Measurements from ENCODE around the gene GPSM1.
"Not testable (repeated sequence)": the region's sequence is repeated elsewhere in the genome, so short reads cannot be mapped to it uniquely, and the experiment has no call there.

Gene GPSM1

DNA sequence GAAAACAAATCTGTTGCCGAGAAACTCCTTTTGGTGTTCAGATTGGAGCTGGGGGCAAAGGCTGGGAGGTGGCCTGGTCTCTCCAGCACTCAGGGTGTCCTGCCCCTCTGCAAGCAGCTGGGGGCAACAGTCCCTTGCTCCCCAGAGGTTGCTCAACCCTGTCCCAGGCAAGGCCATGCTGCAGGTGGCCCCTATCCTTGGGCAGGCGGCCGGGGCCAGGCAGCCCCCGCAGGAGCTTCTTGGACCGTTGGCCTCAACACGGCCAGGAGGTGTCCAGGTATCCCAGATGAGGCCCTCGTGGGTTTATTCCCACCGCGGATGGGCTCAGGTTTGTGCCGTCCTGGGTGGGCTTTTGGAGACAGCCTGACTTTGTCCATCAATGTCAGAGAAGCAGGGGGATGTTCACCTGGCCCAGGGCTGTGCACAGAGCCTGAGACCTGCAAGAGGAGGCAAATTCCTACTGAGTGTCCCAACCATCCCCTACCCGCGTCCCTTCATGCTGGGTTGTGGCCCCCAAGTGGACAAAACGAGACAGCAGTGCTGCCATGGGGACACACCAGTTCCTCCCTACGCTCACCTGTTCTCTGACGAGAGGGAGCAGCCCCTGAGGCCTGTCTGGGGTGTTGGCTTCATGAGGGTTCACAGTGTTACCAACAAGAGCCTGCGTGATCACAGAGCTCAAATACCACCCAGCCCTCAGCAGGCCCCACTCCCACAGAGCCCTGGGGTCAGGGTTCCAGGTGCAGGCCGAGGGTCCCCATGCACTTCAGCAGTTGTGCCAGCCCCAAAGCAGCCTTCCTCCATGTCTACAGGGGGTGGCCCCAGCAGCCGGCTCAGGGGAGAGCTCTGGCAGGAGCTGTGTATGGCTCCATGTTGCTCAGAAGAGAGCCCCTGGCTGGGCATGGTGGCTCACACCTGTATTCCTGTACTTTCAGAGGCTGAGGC is 14.0 kb upstream of the GPSM1 start:
- no peak for DNase-seq (ENCODE audit: low read depth, low spot score)

DNA sequence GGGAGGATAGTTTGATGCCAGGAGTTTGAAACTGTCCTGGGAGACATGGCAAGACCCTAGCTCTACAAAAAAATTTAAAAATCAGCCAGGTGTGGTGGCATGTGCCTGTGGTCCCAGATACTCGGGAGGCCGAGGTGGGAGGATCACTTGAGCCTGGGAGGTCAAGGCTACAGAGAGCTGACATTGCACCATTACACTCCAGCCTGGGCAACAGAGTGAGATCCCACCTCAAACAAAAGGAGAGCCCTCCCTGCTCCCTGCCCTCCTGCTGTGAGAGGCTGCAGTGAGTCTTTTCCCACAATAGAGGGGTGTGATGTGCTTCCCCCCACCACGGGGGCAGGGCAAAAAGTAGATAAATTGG is 13.3 kb upstream of the GPSM1 start:
- H3K4me3 ChIP-seq (ENCODE audit: low read length): no peak overlapping the region
- DNase-seq (ENCODE audit: low read depth, low spot score): no peak

More for the DNA sequence above, 14.0 kb upstream of the GPSM1 start:
- no peak overlapping the region for H3K4me3 ChIP-seq (ENCODE audit: low read length)

DNA sequence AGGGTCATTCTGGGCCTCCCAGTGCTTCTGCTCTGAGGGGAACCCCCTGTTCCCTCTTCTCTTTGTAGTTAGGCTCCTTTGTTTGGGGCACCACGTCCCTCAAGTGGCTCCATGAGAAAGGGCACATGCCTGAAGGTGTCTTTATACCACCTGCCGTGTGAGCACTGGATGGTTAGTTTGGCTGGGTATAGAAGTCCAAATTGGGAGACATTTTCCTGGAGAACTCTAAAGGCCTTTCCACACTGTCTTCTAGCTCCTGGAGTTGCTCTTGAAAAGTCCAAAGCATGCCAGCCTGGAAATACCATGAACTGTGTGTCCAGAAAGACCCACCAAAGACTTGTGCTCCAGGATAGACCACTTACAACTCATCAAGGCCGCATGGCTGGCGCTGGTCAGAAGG is 12.4 kb upstream of the GPSM1 start:
- no peak for DNase-seq (ENCODE audit: low read depth, low spot score)

DNA sequence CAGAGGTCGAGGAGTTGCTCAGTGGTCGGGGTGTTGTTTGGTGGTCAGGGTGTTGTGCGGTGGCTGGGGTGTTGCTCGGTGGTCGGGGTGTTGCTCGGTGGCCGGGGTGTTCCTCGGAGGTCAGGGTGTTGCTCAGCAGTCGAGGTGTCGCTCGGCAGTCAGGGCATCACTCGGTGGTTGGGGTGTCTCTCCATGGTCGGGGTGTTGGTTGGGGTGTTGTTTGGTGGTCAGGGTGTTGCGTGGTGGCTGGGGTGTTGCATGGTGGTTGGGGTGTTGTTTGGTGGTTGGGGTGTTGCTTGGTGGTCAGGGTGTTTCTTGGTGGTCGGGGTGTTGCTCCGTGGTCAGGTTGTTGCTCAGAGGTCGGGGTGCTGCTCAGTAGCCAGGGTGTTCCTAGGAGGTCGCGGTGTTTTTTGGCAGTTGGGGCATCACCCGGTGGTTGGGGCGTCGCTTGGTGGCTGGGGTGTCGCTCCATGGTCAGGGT is 11.0 kb upstream of the GPSM1 start:
- DNase-seq (ENCODE audit: low read depth, low spot score): no peak
- H3K4me3 ChIP-seq (ENCODE audit: low read length): no peak overlapping the region

More for the DNA sequence above, 12.4 kb upstream of the GPSM1 start:
- H3K4me3 ChIP-seq (ENCODE audit: low read length): no peak overlapping the region

DNA sequence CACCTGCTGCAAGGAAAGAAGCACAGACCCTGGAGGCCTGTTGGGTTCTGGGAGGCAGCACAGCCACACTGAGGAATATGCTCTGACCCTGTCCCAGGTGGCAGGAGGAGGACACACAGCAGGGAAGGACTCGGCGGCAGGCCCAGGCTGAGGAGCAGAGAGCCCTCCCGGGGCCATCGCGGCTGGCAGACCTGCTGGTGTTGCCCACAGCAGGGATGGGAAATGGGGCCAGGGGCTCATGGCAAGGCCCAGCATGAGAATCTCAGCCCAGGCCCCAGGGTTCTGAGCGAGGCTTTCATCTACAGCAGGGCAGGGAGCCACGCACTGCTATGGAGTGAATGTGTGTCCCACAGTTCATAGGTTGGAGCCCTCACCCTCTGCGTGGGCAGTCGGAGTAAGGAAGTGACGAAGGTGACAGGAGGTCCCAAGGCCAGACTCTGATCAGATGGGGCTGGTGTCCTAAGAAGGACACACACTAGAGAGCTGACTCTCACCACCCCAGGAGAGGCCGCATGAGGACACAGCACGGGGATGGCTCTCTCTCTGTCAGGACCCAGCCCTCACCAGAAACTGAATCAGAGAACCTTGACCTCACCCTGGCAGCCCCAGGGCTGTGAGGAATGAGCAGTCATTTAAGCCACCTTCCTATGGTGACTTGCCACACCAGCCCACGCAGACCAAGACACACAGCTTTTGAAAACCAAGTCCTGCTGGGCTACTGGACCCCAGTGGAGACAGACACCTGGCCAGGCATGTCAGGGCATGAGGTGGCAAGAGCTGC is 10.3 kb upstream of the GPSM1 start:
- DNase-seq (ENCODE audit: low read depth, low spot score): no peak
- no peak overlapping the region for H3K4me3 ChIP-seq (ENCODE audit: low read length)

DNA sequence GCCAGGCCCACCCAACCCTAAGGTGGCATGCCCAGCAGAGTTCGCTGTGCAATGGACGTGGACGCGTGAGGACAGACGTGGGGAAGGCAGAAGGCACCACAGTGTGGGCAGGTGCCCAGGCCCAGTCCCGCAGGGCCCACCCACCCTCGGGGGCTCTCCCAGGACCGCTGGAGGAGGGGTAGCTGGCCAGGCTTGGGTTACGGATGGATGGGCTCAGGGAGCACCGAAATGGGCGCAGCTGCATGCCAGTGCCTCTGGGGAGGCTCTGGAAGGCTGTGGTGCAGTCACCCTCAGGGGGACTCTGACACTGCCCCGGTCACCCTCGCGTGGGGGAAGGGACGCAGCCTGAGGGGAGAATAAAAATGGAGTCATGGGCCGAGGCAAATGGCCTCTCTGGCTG is 9.6 kb upstream of the GPSM1 start:
- DNase-seq (ENCODE audit: low read depth, low spot score): no peak
- no peak overlapping the region for H3K4me3 ChIP-seq (ENCODE audit: low read length)

DNA sequence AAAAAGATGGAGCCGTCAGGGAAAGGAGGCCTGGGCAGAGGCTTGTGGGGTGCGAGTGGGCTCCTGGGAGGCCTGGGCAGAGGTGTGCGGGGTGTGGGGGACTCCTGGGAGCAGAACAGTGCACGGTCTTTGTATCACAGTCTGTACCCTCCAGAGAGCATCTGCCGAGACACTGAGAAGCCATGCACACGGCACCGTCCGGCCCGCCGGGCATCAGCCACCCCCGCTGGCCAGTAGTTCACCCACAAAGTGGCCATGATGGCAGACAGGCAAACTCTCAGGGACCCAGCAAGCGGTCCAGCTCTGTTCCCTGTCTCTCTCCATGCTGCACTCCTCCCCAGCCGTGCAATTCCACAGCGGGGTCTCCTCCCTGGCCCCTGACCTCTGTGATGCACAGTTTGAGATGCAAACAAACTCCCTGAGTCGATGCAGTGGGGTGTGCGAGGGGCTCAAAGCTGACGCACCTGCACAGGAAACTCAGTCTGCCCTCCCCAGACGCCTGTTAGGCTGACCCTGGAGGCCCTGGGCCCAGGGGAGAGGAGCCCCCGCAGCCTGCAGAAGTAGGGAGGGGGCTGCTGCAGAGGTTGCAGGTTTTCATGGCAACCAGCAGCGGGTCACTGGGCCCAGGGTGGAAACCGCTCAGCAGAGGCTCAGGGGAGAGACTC is 9.1 kb upstream of the GPSM1 start:
- no peak for DNase-seq (ENCODE audit: low read depth, low spot score)
- no peak overlapping the region for H3K4me3 ChIP-seq (ENCODE audit: low read length)

DNA sequence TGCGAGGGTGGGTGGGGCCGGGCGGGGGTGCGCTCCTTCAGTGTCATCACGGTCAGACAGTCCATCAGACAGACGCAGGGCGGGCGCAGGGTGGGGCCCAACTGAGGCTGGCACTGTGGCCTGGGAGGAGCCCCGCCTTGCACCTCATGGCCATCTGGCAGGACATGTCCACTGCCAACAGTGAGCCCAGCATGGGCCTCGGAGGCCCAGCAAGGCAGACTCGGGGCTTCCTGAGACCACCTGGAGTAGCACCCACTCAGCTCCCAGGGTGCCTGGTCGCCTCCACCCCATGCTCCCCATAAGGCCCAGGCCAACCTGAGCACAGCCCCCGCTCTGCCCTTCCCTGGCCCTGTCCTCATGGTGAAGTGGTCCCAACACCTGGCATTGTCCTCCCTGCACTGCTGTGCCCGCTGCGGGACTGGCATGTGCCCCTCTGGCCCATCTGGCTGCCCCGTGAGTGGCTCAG is 8.5 kb upstream of the GPSM1 start:
- H3K4me3 ChIP-seq (ENCODE audit: low read length): no peak overlapping the region
- no peak for DNase-seq (ENCODE audit: low read depth, low spot score)

DNA sequence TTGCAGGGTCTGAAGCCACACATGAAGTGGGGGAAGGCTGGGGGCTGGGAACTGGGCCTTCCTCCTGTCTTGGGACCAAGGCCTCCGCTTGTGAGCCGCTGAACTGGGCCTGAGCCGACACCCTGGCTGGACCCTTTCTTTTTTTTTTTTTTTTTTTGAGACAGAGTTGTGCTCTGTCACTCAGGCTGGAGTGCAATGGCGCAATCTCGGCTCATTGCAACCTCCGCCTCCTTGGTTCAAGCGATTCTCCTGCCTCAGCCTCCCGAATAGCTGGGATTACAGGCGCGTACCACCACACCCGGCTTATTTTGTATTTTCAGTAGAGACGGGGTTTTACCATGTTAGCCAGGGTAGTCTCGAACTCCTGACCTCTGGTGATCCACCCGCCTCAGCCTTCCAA is 8.1 kb upstream of the GPSM1 start:
- H3K4me3 ChIP-seq (ENCODE audit: low read length); DNase-seq (ENCODE audit: low read depth, low spot score): not testable (repeated sequence)

DNA sequence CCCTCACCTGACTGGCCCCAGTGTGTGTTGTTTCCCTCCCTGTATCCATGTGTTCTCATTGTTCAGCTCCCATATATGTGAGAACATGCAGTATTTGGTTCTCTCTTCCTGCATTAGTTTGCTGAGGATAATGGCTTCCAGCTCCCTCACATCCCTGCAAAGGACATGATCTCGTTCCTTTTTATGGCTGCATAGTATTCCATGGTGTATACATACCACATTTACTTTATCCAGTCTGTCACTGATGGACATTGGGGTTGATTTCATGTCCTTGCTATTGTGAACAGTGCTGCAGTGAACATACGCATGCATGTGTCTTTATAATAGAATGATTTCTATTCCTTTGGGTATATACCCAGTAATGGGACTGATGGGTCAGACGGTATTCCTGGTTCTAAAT is 7.4 kb upstream of the GPSM1 start:
- H3K4me3 ChIP-seq (ENCODE audit: low read length); DNase-seq (ENCODE audit: low read depth, low spot score): not testable (repeated sequence)

DNA sequence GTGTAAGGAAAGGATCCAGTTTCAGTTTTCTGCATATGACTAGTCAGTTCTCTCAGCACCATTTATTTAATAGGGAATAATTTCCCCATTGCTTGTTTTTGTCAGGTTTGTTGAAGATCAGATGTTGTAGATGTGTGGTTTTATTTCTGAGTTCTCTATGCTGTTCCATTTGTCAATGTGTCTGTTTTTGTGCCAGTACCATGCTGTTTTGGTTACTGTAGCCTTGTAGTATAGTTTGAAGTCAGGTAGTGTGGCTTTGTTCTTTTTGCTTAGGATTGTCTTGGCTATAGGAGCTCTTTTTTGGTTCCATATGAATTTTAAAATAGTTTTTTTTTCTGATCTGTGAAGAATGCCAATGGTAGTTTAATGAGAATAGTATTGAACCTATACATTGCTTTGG is 6.4 kb upstream of the GPSM1 start:
- DNase-seq (ENCODE audit: low read depth, low spot score); H3K4me3 ChIP-seq (ENCODE audit: low read length): not testable (repeated sequence)

DNA sequence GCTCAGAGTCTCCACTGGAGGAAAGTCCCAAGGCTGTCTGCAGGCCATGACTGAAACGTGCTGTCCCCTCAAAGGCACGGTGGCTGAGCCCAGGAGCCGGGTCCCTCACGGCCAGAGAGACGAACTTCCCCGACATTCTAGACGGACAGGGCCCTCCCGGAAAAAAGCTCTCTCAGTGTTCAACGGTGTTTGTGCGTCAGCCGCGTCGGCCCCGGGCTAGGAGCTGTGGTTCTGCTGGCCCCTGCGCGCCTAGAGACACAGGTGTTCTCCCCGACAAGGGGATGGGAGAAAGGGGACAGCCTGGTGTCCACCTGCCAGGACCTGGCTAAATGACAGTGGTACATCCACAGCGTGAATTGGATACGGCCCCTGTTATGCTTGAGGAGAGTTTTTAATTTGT is 5.8 kb upstream of the GPSM1 start:
- DNase-seq (ENCODE audit: low read depth, low spot score): no peak
- H3K4me3 ChIP-seq (ENCODE audit: low read length): no peak overlapping the region

DNA sequence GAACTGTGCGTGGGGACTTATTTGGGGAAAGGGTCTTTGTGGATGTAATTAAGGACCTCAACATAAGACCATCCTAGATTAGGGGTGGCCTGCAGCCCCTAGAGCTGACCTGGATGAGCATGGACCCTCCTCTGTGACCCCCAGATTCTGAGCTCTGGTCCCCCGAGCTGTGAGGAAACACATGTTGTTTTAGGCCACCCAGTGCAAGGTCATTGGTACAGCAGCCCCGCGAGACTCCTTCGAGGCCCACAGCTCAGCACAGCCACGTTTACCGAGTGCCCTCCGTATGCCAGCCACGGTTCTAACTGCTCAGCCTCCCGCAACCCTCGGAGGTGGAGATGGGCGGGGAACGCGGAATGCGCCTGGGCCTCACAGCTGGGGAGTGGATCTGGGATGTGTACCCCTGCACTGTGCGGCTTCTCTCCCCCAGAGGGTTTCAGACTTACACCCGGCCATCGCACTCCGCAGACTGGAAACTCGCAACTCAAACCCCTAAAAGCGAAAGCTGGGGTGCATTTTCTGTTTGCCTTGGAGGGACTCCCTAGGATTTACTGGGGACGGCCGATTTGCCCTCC is 4.5 kb upstream of the GPSM1 start:
- H3K4me3 ChIP-seq (ENCODE audit: low read length): no peak overlapping the region
- no peak for DNase-seq (ENCODE audit: low read depth, low spot score)

DNA sequence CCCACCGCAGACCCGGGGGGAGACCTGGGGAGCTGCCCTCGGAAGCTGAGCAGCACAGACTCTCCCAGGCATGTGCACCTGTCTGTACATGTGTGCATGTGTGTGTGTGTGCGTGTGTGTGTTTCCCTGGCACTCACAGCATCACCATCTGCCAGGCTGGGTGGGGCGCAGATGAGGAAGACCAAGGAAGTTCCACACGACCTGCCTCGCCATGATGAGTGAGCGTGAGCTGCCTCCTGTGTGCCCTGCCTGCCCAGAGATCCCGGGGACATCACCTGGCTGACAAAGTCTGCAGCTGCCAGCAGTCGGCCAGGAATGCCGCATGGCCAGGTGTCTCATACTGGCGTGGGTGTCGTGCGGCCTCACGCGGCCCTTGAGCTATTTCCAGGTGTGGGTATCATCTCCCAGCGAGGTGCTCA is 4.0 kb upstream of the GPSM1 start:
- no peak for DNase-seq (ENCODE audit: low read depth, low spot score)
- H3K4me3 ChIP-seq (ENCODE audit: low read length): no peak overlapping the region

DNA sequence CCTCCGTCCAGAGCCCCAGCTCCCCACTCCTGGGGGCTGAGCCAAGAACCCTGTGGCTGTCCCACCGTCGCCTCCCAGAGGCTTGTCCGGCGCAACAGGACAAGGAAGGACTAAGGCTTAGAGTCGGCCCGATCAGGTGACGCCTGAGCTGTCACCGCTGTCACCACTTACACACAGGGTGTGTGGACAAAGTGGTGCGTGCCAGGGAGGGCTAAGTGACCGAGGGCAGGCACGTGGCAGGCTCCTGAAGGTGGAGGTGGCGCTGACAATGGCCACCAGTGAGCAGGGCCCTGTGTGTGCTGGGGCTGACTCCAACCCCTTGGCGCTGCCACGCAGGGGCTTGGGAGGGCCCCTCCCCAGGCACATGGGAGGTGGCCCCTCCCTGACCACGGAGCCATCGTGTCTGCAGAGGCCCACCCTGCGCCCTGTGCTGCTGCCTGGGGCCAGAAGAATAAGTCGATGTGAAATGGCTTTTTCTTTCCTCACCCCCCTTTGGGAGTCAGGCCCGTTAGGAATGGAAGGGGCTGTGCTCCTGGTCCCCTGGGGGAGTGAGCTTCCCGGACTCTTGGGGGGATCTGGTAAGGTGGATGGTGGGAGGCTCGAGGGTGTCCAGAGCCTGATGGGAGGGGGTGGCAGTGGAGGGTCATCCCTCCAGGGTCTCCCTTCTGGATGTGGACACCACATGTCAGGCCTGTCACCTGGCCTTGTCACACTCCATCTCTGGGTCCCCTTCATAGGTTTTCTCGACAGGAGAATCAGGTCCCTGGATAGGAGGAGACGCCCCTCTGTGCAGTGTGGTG is 2.6 kb upstream of the GPSM1 start:
- DNase-seq (ENCODE audit: low read depth, low spot score): no peak
- no peak overlapping the region for H3K4me3 ChIP-seq (ENCODE audit: low read length)

DNA sequence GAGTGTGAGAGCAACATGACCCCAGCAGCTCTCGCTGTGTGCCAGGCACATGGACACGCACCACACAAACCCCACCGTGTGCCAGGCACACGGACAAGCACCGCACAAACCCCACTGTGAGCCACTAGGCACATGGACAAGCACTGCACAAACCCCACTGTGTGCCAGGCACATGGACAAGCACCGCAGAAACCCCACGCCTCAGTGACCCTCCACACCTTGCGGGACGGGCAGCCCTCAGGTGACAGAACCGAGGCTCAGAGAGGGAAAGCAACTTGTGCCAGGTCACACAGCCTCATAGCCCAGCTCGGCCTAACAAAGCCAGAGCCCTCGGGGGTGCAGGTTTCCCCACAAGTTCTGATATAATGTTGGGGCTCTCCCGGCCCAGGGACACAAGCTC is 2.0 kb upstream of the GPSM1 start:
- no peak overlapping the region for H3K4me3 ChIP-seq (ENCODE audit: low read length)
- DNase-seq (ENCODE audit: low read depth, low spot score): no peak

DNA sequence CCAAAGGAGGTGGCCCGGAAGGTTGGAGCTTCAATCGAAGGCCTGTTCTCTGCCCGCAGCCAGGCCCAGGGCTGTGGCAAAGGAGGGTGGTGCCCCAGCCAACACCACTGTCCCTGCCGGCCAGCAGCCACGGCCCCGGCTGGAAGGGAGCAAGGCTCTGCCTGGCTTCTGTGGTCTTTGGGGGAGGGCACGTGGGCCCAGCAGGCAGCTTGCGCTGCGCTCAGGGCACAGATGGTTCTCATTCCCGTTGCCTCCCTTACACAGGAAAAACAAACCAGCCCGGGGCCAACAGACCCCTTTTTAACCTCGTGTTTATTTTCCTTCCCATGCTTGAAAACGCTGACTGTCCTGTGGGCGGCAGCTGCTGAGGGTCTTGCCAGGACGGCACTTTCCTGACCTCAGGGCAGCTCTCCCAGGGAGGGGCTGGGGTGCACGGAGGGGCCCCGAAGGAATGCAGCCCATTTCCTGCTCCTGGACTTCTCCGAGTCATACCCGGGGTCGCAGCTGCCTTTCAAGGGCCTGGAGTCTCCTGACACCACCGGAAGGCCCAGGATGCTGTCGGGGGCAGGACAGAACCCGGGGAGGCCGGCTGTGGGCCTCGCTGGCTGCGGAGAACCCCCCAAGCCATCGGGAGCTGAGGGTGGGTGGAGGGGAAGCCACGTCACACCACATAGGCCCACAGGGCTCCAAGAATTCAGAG is 1.1 kb upstream of the GPSM1 start:
- no peak for DNase-seq (ENCODE audit: low read depth, low spot score)
- no peak overlapping the region for H3K4me3 ChIP-seq (ENCODE audit: low read length)

DNA sequence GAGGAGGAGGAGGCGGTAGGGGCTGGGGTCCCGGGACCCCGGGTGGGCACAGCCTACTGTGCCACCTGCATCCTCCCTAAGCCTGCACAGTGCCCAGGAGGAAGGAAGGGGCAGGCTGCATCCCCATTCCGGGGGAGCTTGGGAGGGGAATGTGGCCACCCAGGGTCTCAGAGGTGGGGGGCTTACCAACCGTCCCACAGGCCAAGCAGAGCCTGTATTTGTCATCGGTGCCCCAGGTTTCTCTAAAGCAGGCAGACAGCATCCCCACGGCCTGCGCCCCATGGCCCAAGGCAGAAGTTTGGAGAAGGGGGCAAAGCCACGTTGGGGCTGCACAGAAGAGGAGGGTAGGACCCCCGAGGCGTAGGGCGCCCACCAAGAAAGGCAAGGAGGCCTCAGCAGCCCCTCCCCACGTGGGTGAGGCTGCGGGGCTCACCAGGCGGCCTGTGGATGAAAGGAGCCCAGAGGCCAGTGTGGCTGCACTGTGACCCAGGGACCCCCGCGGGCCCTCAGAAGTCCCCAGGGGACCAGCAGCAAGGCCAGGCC is 507 bp upstream of the GPSM1 start:
- DNase-seq (ENCODE audit: low read depth, low spot score): no peak
- H3K4me3 ChIP-seq (ENCODE audit: low read length): peak overlapping the region; percentile 28

All from Jurkat, Clone E6-1 (cell line).